ENCODE data around the gene RAC2.

RAC2 gene

GRCh38 chr22:37184816-37185541 lies 59.1 kb downstream of the RAC2 start:
- Mint-ChIP-seq H3K36me3 (ENCODE audit: low read depth) (peaks cover 10% of the 10 kb centered on the region), H3K4me3 (peak overlapping the region in 1 of 3 experiments; percentile 15), H3K27me3 (ENCODE audit: low read depth) (peaks cover under 1% of the 10 kb centered on the region), H3K4me1 (peaks cover 59% of the 10 kb centered on the region), H3K9me3 (no peaks in the 10 kb centered on the region), H3K27ac (peak overlapping the region in 2 of 3 experiments; percentile 58 to 70)
- no peak for TF ChIP-seq CTCF (IDR thresholded peaks at IDR 0.05; ENCODE audit: unreplicated experiment in 3 of 3)

GRCh38 chr22:37184380-37184755 lies 59.7 kb downstream of the RAC2 start:
- peaks cover 8% of the 10 kb centered on the region for H3K36me3 Mint-ChIP-seq (ENCODE audit: low read depth)
- no peak for TF ChIP-seq CTCF (IDR thresholded peaks at IDR 0.05; ENCODE audit: unreplicated experiment in 3 of 3)
- H3K27me3 Mint-ChIP-seq (ENCODE audit: low read depth), result peaks cover 4% of the 10 kb centered on the region
- H3K9me3 Mint-ChIP-seq, result no peaks in the 10 kb centered on the region
- H3K4me1 Mint-ChIP-seq, result peaks cover 61% of the 10 kb centered on the region
- H3K27ac Mint-ChIP-seq, result no peak overlapping the region
- no peak overlapping the region for H3K4me3 Mint-ChIP-seq

GRCh38 chr22:37183432-37184379 lies 60.4 kb downstream of the RAC2 start:
- Mint-ChIP-seq H3K4me1 (peaks cover 61% of the 10 kb centered on the region), H3K27ac (peak overlapping the region in 2 of 3 experiments; percentile 39 to 55), H3K36me3 (ENCODE audit: low read depth) (peaks cover 6% of the 10 kb centered on the region), H3K4me3 (peak overlapping the region in 1 of 3 experiments; percentile 21), H3K27me3 (ENCODE audit: low read depth) (peaks cover 4% of the 10 kb centered on the region), H3K9me3 (no peaks in the 10 kb centered on the region)
- no peak for TF ChIP-seq CTCF (IDR thresholded peaks at IDR 0.05; ENCODE audit: unreplicated experiment in 3 of 3)

GRCh38 chr22:37182949-37183245 lies 61.2 kb downstream of the RAC2 start:
- Mint-ChIP-seq H3K4me1 (peaks cover 61% of the 10 kb centered on the region), H3K4me3 (no peak overlapping the region), H3K27ac (no peak overlapping the region), H3K27me3 (ENCODE audit: low read depth) (peaks cover 4% of the 10 kb centered on the region), H3K36me3 (ENCODE audit: low read depth) (peaks cover 6% of the 10 kb centered on the region), H3K9me3 (no peaks in the 10 kb centered on the region)
- TF ChIP-seq CTCF (IDR thresholded peaks at IDR 0.05; ENCODE audit: unreplicated experiment in 3 of 3), result no peak

- H3K27ac Mint-ChIP-seq, result peak overlapping the region in 1 of 3 experiments; percentile 31
- TF ChIP-seq CTCF (IDR thresholded peaks at IDR 0.05; ENCODE audit: unreplicated experiment in 3 of 3), result no peak
- peaks cover 61% of the 10 kb centered on the region for H3K4me1 Mint-ChIP-seq
- peaks cover 4% of the 10 kb centered on the region for H3K27me3 Mint-ChIP-seq (ENCODE audit: low read depth)
- H3K4me3 Mint-ChIP-seq, result no peak overlapping the region
- H3K9me3 Mint-ChIP-seq, result no peaks in the 10 kb centered on the region
- peaks cover 6% of the 10 kb centered on the region for H3K36me3 Mint-ChIP-seq (ENCODE audit: low read depth)
These were observed 61.7 kb downstream of the RAC2 start for GRCh38 chr22:37182101-37182948.

All from nephron (organoid).